SK-N-MC (cell line): ENCODE results near the gene GNAQ.

Experiments
- EZH2 ChIP-seq: fragments of 200-600 bp; sonication (generic); IDR thresholded peaks from one replicate; pipeline ENCODE4 v1.6.1; 2017; ENCODE audit warnings: antibody characterized with exemption
- POLR2AphosphoS5 ChIP-seq: IDR thresholded peaks from 2 replicates; pipeline ENCODE4 v1.6.1; 2012; ENCODE audit warnings: mild to moderate bottlenecking, low read depth, low read length, borderline replicate concordance

GRCh38 chr9:78044189-78044588, 12.6 kb upstream of the GNAQ start:
- TF ChIP-seq POLR2AphosphoS5 (no peak), EZH2 (no peak)
